ENCODE measurements around the gene GRIK3.

The GRIK3 gene

DNA sequence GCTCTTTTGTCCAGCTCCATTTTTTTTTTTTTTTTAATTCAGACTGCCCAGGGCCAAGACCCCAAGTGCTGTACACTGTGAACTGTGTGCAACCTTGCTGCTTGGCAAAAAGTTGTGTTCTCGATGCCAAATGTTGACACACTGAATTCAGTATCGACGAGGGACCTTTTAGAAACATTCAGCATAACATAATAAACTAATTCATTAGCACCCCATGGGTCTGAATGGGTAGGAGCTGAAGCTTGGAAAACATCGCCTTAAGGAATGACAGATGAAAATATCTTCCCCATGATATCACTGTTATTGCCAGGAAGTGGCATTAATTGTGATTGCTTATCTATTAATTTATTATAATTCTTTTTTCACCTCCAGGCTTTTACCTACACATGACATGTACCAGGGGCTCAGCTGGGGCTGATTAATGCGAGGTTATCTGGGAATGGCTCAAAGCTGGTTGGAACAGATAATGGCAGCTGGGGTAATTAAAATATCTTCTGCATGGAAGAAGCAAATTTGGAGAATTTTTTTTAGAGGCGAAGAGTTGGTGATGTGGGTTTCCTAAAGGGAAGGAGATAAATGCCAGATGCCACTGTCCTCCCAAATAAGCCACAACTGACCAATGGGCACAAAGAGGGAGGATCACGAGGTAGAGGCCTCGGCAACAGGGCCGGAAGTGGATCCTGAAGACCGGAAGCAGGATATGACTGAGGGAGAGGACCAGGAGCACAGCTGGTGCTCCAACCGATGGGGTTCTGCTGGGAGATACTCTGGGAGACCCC lies 169.3 kb downstream of the GRIK3 start:
- DNase-seq (ENCODE audit: low spot score), result no peak
- TF ChIP-seq, protein P1, sequence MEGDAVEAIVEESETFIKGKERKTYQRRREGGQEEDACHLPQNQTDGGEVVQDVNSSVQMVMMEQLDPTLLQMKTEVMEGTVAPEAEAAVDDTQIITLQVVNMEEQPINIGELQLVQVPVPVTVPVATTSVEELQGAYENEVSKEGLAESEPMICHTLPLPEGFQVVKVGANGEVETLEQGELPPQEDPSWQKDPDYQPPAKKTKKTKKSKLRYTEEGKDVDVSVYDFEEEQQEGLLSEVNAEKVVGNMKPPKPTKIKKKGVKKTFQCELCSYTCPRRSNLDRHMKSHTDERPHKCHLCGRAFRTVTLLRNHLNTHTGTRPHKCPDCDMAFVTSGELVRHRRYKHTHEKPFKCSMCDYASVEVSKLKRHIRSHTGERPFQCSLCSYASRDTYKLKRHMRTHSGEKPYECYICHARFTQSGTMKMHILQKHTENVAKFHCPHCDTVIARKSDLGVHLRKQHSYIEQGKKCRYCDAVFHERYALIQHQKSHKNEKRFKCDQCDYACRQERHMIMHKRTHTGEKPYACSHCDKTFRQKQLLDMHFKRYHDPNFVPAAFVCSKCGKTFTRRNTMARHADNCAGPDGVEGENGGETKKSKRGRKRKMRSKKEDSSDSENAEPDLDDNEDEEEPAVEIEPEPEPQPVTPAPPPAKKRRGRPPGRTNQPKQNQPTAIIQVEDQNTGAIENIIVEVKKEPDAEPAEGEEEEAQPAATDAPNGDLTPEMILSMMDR (IDR thresholded peaks at IDR 0.05; ENCODE audit: extremely low read depth, missing control alignments), result no peak

DNA sequence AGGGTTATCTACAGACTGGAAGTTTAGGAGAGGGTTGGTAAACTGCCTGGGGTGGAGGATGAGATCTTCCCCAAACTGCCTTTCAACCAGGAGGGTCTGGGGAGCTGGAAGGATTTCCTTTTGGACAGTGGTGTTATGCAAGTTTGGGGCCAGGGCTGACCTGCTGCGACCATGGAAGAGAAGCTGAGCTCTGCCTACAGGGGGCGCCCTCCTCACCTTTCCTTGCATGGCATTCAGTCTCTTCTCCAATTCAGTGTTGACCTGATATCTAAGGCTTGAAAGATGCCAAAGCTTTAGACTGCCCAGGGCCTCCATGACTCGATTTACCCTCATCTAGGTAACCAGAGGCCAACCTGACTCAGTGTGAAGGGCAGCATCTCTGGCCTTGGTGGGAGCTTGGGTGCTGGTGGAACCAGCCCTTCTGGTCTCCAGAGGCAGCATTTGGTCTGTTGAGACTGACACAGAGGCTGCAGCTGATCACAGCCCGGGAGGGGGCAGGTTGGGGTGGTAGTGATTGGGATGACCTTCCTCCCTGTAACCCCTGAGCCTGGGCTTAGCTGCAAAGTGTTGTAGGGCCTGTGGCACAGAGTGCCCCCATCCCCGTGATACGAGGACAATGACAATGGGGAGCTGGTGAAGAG lies 170.0 kb downstream of the GRIK3 start:
- TF ChIP-seq, protein P1 (IDR thresholded peaks at IDR 0.05; ENCODE audit: extremely low read depth, missing control alignments), result peak; percentile 61
- DNase-seq (ENCODE audit: low spot score), result peak; percentile 38

DNA sequence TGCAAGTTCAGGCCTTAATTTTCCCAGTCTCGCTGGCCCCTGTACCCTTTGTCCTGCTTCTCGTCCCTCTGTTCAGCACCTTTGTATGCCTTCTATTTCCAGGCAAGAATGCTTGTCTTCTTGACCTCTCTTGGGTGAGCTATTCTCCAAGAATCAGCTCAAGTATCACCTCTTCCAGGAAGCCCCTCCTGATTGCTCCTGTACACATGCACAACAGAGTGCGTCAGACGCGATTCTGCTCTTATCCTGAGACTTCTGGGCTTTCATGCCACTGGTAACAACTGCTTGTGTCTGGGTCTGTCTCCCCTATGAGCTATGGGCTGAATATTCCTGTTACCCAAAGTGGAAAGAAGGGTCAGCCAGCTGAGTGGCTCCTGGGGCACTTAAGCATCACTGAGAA lies 170.8 kb downstream of the GRIK3 start:
- TF ChIP-seq, protein P1 (IDR thresholded peaks at IDR 0.05; ENCODE audit: extremely low read depth, missing control alignments), result no peak
- DNase-seq (ENCODE audit: low spot score), result no peak

DNA sequence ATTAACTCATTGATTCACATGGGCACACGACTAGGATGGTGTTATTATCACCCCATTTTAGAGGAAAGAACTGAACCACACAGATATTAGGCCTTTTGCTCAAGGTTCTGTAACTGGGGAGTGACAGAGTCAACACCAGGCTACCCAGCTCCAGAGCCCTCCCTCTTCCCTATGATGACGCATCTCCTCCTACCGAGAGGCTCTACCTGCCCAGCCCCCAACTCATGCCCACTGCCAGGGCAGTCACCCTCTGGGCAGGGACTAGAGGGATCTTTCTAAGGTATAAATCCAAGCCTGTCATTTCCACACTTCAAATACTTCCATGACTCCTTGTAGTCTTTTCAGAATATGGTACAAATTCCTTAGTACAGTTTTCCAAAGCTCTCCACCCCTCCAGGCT lies 171.3 kb downstream of the GRIK3 start:
- DNase-seq (ENCODE audit: low spot score), result no peak
- TF ChIP-seq, protein P1 (IDR thresholded peaks at IDR 0.05; ENCODE audit: extremely low read depth, missing control alignments), result no peak

DNA sequence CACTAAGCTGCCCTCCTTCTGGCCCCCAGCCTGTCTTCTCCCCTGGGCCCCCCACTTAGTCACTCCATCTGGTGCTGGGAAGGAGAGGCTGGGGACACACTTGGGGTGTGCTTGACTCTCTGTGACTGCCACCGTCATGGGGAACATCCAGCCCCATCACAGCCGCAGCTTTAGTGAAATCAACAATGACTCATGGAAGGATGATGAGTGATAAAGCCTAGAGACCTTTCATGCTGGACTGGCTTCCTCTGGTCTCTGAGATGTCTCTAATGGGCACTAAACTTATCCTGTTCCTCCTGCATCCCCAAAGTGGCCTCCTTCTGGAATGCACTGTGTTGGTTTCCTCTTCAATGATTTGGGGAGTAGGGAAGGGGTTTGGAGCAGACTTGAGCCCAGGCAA lies 172.9 kb downstream of the GRIK3 start:
- DNase-seq (ENCODE audit: low spot score), result no peak
- TF ChIP-seq, protein P1 (IDR thresholded peaks at IDR 0.05; ENCODE audit: extremely low read depth, missing control alignments), result no peak

DNA sequence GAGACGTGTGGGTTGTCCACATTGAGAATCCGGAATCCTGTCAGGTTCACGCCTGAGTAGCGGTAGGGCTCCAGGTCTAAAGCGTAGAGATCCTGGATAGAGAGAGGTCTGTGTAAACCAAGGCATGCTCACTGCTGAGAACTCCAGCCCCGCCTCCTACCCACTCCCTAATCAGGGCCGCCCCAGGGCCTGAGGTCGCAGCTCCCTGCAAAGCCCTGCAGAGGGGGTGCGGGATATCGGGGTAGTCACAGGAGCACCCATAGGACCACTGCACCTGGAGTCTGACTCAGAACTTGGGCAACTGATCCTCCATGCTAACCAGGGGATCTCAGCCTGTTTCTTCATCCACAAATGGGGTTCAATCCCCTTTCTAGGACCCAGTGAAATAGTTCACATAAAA lies 174.4 kb downstream of the GRIK3 start:
- TF ChIP-seq, protein P1 (IDR thresholded peaks at IDR 0.05; ENCODE audit: extremely low read depth, missing control alignments), result no peak
- DNase-seq (ENCODE audit: low spot score), result no peak

DNA sequence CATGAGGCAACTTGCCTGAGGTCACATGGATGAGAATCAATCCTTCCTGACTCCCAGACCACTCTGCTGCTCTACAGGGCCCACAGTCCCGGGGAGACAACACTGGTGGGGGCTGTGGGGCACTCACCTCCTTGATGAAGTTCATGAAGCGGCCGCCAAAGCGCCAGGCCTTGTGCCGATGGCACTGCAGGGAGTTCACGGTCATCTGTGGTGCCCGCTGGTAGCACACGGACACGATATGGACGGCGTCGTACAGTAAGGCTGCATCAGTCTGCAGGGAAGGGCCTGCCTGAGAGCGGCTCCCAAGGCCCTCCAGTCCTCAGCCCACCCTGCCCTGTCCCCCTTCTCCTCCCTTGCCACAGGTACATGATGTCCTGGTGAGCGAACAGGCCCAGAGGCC lies 175.3 kb downstream of the GRIK3 start:
- TF ChIP-seq, protein P1 (IDR thresholded peaks at IDR 0.05; ENCODE audit: extremely low read depth, missing control alignments), result no peak
- DNase-seq (ENCODE audit: low spot score), result no peak
